Measurements from ENCODE around the gene CD226.
"Not testable (repeated sequence)": the region's sequence is repeated elsewhere in the genome, so short reads cannot be mapped to it uniquely, and the experiment has no call there.

The CD226 gene

GRCh38 chr18:69839497-69839896 lies 108.2 kb downstream of the CD226 start:
- TF ChIP-seq CTCF (conservative IDR thresholded peaks at IDR 0.05; ENCODE audit: low read depth, low read length), result no peak
- Histone ChIP-seq H4K20me1 (ENCODE audit: insufficient read depth) (no peaks in the 10 kb centered on the region), H3K4me2 (no peak overlapping the region), H3K27ac (no peak overlapping the region), H3K4me1 (ENCODE audit: low read depth, poor library complexity, severe bottlenecking) (no peaks in the 10 kb centered on the region), H3K4me3 (IDR thresholded peaks at IDR 0.05; ENCODE audit: insufficient read depth, low read depth, low read length) (no peak overlapping the region), H3K79me2 (ENCODE audit: insufficient read depth, low read depth) (no peaks in the 10 kb centered on the region), H3K9ac (no peak overlapping the region), H2AFZ (ENCODE audit: low read depth) (no peak overlapping the region), H3K36me3 (ENCODE audit: insufficient read depth) (no peaks in the 10 kb centered on the region), H3K27me3 (ENCODE audit: insufficient read depth, low read depth) (no peaks in the 10 kb centered on the region)

GRCh38 chr18:69838620-69839411 lies 108.9 kb downstream of the CD226 start:
- H3K4me3 ChIP-seq (IDR thresholded peaks at IDR 0.05; ENCODE audit: insufficient read depth, low read depth, low read length), result no peak overlapping the region

GRCh38 chr18:69838003-69838402 lies 109.7 kb downstream of the CD226 start:
- no peak for TF ChIP-seq CTCF (conservative IDR thresholded peaks at IDR 0.05; ENCODE audit: low read depth, low read length)
- no peaks in the 10 kb centered on the region for H3K79me2 ChIP-seq (ENCODE audit: insufficient read depth, low read depth)
- no peak overlapping the region for H3K4me3 ChIP-seq (IDR thresholded peaks at IDR 0.05; ENCODE audit: insufficient read depth, low read depth, low read length)

More at GRCh38 chr18:69838620-69839411, 108.9 kb downstream of the CD226 start:
- Histone ChIP-seq H3K4me2 (no peak overlapping the region), H3K9ac (no peak overlapping the region), H2AFZ (ENCODE audit: low read depth) (no peak overlapping the region), H3K27ac (no peak overlapping the region), H3K36me3 (ENCODE audit: insufficient read depth) (no peaks in the 10 kb centered on the region), H4K20me1 (ENCODE audit: insufficient read depth) (no peaks in the 10 kb centered on the region), H3K4me1 (ENCODE audit: low read depth, poor library complexity, severe bottlenecking) (no peaks in the 10 kb centered on the region), H3K79me2 (ENCODE audit: insufficient read depth, low read depth) (no peaks in the 10 kb centered on the region), H3K27me3 (ENCODE audit: insufficient read depth, low read depth) (no peaks in the 10 kb centered on the region)
- no peak for TF ChIP-seq CTCF (conservative IDR thresholded peaks at IDR 0.05; ENCODE audit: low read depth, low read length)

GRCh38 chr18:69834980-69835379 lies 112.7 kb downstream of the CD226 start:
- H3K27me3 ChIP-seq (ENCODE audit: insufficient read depth, low read depth); H3K27ac ChIP-seq; H2AFZ ChIP-seq (ENCODE audit: low read depth); H3K36me3 ChIP-seq (ENCODE audit: insufficient read depth); H3K4me2 ChIP-seq; H3K79me2 ChIP-seq (ENCODE audit: insufficient read depth, low read depth); H3K9ac ChIP-seq; H3K4me3 ChIP-seq (IDR thresholded peaks at IDR 0.05; ENCODE audit: insufficient read depth, low read depth, low read length); H4K20me1 ChIP-seq (ENCODE audit: insufficient read depth); H3K4me1 ChIP-seq (ENCODE audit: low read depth, poor library complexity, severe bottlenecking): not testable (repeated sequence)

More at GRCh38 chr18:69838003-69838402, 109.7 kb downstream of the CD226 start:
- H2AFZ ChIP-seq (ENCODE audit: low read depth), result no peak overlapping the region
- no peaks in the 10 kb centered on the region for H3K4me1 ChIP-seq (ENCODE audit: low read depth, poor library complexity, severe bottlenecking)
- no peaks in the 10 kb centered on the region for H4K20me1 ChIP-seq (ENCODE audit: insufficient read depth)
- no peak overlapping the region for H3K9ac ChIP-seq
- H3K4me2 ChIP-seq, result no peak overlapping the region
- no peaks in the 10 kb centered on the region for H3K36me3 ChIP-seq (ENCODE audit: insufficient read depth)
- H3K27me3 ChIP-seq (ENCODE audit: insufficient read depth, low read depth), result no peaks in the 10 kb centered on the region
- H3K27ac ChIP-seq, result no peak overlapping the region

- Histone ChIP-seq H4K20me1 (ENCODE audit: insufficient read depth) (no peaks in the 10 kb centered on the region), H2AFZ (ENCODE audit: low read depth) (no peak overlapping the region), H3K27me3 (ENCODE audit: insufficient read depth, low read depth) (no peaks in the 10 kb centered on the region), H3K27ac (no peak overlapping the region), H3K4me1 (ENCODE audit: low read depth, poor library complexity, severe bottlenecking) (no peaks in the 10 kb centered on the region), H3K9ac (no peak overlapping the region), H3K36me3 (ENCODE audit: insufficient read depth) (no peaks in the 10 kb centered on the region), H3K4me3 (IDR thresholded peaks at IDR 0.05; ENCODE audit: insufficient read depth, low read depth, low read length) (no peak overlapping the region), H3K79me2 (ENCODE audit: insufficient read depth, low read depth) (no peaks in the 10 kb centered on the region), H3K4me2 (no peak overlapping the region)
- no peak for TF ChIP-seq CTCF (conservative IDR thresholded peaks at IDR 0.05; ENCODE audit: low read depth, low read length)
Measured at GRCh38 chr18:69830189-69830588, 117.5 kb downstream of the CD226 start.

All from KMS-11 (cell line).